Activated T-helper 9 cell treated with anti-CD3 and anti-CD28 coated beads, Interleukin-2, amount 50 U/mL, for 16 hours (primary cell): ENCODE results near the gene GLB1L3.

ENCODE experiments used
- DNase-seq: peaks from one replicate; pipeline ENCODE4 v3.0.0-alpha.2; 2020; ENCODE audit warnings: low read depth

The GLB1L3 gene

DNA sequence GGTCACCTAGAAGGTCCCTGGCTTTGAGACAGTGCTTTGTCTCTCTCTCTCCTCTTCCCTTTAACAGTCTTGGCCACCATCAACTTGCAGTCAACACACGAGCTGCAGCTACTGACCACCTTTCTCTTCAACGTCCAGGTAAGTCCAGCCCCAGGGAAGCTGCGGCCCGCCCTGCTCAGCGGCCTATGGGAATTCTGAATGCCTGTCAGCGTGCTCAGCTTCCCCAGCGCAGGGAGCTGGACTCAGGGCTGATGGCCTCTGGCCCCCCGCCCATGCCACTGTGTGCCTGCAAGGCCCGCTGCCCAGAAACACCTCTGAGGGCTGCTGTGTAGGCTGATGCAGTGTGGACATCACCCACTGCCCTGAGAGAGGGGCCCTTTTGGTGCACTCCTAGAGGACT, 88.1 kb downstream of the GLB1L3 start:
- no peak for DNase-seq

GRCh38 chr11:134365011-134365925, 89.1 kb downstream of the GLB1L3 start:
- no peak for DNase-seq

GRCh38 chr11:134366254-134366653, 90.1 kb downstream of the GLB1L3 start:
- DNase-seq = no peak

- no peak for DNase-seq
These were observed 91.6 kb downstream of the GLB1L3 start for GRCh38 chr11:134367781-134368180.
